ENCODE measurements around the gene MALRD1.
"Not testable (repeated sequence)": the region's sequence is repeated elsewhere in the genome, so short reads cannot be mapped to it uniquely, and the experiment has no call there.

MALRD1 gene

GRCh38 chr10:19499291-19499770 is 450.7 kb downstream of the MALRD1 start:
- no peak for DNase-seq

- DNase-seq, result no peak
These were observed 452.4 kb downstream of the MALRD1 start for GRCh38 chr10:19500959-19501358.

GRCh38 chr10:19505320-19506312 is 457.0 kb downstream of the MALRD1 start:
- no peak for DNase-seq

GRCh38 chr10:19510005-19510732 is 461.6 kb downstream of the MALRD1 start:
- not testable (repeated sequence) for DNase-seq

GRCh38 chr10:19518109-19518508 is 469.5 kb downstream of the MALRD1 start:
- no peak for DNase-seq

- no peak for DNase-seq
These were observed 470.0 kb downstream of the MALRD1 start for GRCh38 chr10:19518632-19519031.

- DNase-seq, result no peak
These were observed 482.7 kb downstream of the MALRD1 start for GRCh38 chr10:19531324-19531723.

GRCh38 chr10:19532411-19532810 is 483.8 kb downstream of the MALRD1 start:
- no peak for DNase-seq

GRCh38 chr10:19541299-19541698 is 492.7 kb downstream of the MALRD1 start:
- no peak for DNase-seq

- no peak for DNase-seq
These were observed 497.6 kb downstream of the MALRD1 start for GRCh38 chr10:19546224-19546623.

- no peak for DNase-seq
These were observed 500.9 kb downstream of the MALRD1 start for GRCh38 chr10:19549503-19549902.

GRCh38 chr10:19556666-19557065 is 508.1 kb downstream of the MALRD1 start:
- DNase-seq, result no peak

- DNase-seq, result no peak
These were observed 512.6 kb downstream of the MALRD1 start for GRCh38 chr10:19561181-19561580.

- DNase-seq, result no peak
These were observed 515.0 kb downstream of the MALRD1 start for GRCh38 chr10:19563388-19564141.

GRCh38 chr10:19570120-19570519 is 521.5 kb downstream of the MALRD1 start:
- DNase-seq, result no peak

GRCh38 chr10:19570991-19571390 is 522.4 kb downstream of the MALRD1 start:
- no peak for DNase-seq

GRCh38 chr10:19572056-19572455 is 523.5 kb downstream of the MALRD1 start:
- DNase-seq, result no peak

- DNase-seq, result no peak
These were observed 528.0 kb downstream of the MALRD1 start for GRCh38 chr10:19576576-19576975.

- DNase-seq, result no peak
These were observed 528.8 kb downstream of the MALRD1 start for GRCh38 chr10:19577381-19577780.

- no peak for DNase-seq
These were observed 529.2 kb downstream of the MALRD1 start for GRCh38 chr10:19577807-19578206.

- no peak for DNase-seq
These were observed 530.0 kb downstream of the MALRD1 start for GRCh38 chr10:19578571-19578970.

- DNase-seq, result no peak
These were observed 531.4 kb downstream of the MALRD1 start for GRCh38 chr10:19579761-19580545.

Data from midbrain (tissue), 1 donor.